Tibial artery (tissue), 4 donors: ENCODE data around the gene DPYSL3.

ENCODE experiments used
- DNase-seq, 2 donors: peaks; one replicate each; pipeline ENCODE4 v3.0.0-alpha.2; 2019
- H3K27ac ChIP-seq, 2 donors: fragments of 200-600 bp; sonication (generic) in 1 of 2; 1 replicate in 1 of 2; 2 replicates in 1 of 2; pipeline ENCODE4 v1.5.1; 2018 to 2019; ENCODE audit warnings: mild to moderate bottlenecking in 1 of 2
- H3K27me3 ChIP-seq, 2 donors: fragments of 200-600 bp; sonication (generic) in 1 of 2; one replicate each; pipeline versions ENCODE4 v1.5.1 to v1.6.0; 2016 to 2019
- H3K36me3 ChIP-seq, 3 donors: fragments of 200-600 bp; sonication (generic) in 2 of 3; one replicate each; pipeline ENCODE4 v1.5.1; 2016 to 2019; ENCODE audit warnings: mild to moderate bottlenecking in 2 of 3
- H3K4me1 ChIP-seq, 4 donors: fragments of 200-600 bp; sonication (generic) in 2 of 4; 1 replicate in 3 of 4; 2 replicates in 1 of 4; pipeline ENCODE4 v1.5.1; 2016 to 2019
- H3K4me3 ChIP-seq, 2 donors: fragments of 200-600 bp; sonication (generic) in 1 of 2; 1 replicate in 1 of 2; 2 replicates in 1 of 2; pipeline ENCODE4 v1.5.1; 2018 to 2019; ENCODE audit warnings: mild to moderate bottlenecking in 2 of 2
- H3K9me3 ChIP-seq, 3 donors: fragments of 200-600 bp; sonication (generic) in 1 of 3; one replicate each; pipeline ENCODE4 v1.5.1; 2016 to 2019
- CTCF ChIP-seq, 2 experiments: fragments of 200-600 bp in 1 of 2; fragments of 450-650 bp in 1 of 2; IDR thresholded peaks; one replicate each; pipeline ENCODE4 v1.5.1; 2017 to 2019; ENCODE audit warnings: antibody characterized with exemption in 2 of 2, mild to moderate bottlenecking in 1 of 2, moderate library complexity in 1 of 2
- intact Hi-C: fragments of 100-400 bp; cut with DNase I; formaldehyde crosslinking; loops from one replicate; pipeline ENCODE4 v1.15.0; 2023; ENCODE audit warnings: low total_unique reads

The DPYSL3 gene

GRCh38 chr5:147452165-147452811 lies 57.6 kb downstream of the DPYSL3 start:
- Histone ChIP-seq H3K27ac (peak overlapping the region; percentile 93 to 99), H3K36me3 (no peaks in the 10 kb centered on the region), H3K4me3 (peak overlapping the region; percentile 80 to 95), H3K4me1 (peaks cover 0 to 66% (median 44%) of the 10 kb centered on the region in 4 donors), H3K9me3 (no peaks in the 10 kb centered on the region), H3K27me3 (no peaks in the 10 kb centered on the region)
- TF ChIP-seq CTCF (IDR thresholded peaks at IDR 0.05): no peak
- peak in 1 of 2 donors; percentile 66 for DNase-seq
- intact Hi-C loops: loop anchor here (5.0 to 10.0 kb wide), 2 partner anchors 50 to 217 kb away; partner anchors contain the start of gene STK32A

- intact Hi-C loops: loop anchor here (5.0 to 10.0 kb wide), 2 partner anchors 49 to 216 kb away; partner anchors contain the start of gene STK32A
- Histone ChIP-seq H3K4me1 (peaks cover 0 to 75% (median 50%) of the 10 kb centered on the region in 4 donors), H3K9me3 (no peaks in the 10 kb centered on the region), H3K27ac (peak overlapping the region; percentile 93 to 99), H3K4me3 (peak overlapping the region; percentile 80 to 95), H3K36me3 (no peaks in the 10 kb centered on the region), H3K27me3 (no peaks in the 10 kb centered on the region)
- DNase-seq: no peak
- no peak for TF ChIP-seq CTCF (IDR thresholded peaks at IDR 0.05)
Measured at GRCh38 chr5:147451193-147451592, 58.7 kb downstream of the DPYSL3 start.

- intact Hi-C loops: loop anchor here (5.0 to 10.0 kb wide), 2 partner anchors 48 to 216 kb away; partner anchors contain the start of gene STK32A
- Histone ChIP-seq H3K27me3 (no peaks in the 10 kb centered on the region), H3K4me3 (no peak overlapping the region), H3K36me3 (no peaks in the 10 kb centered on the region), H3K9me3 (no peaks in the 10 kb centered on the region), H3K4me1 (peaks cover 0 to 75% (median 51%) of the 10 kb centered on the region in 4 donors), H3K27ac (peak overlapping the region; percentile 93 to 99)
- no peak for TF ChIP-seq CTCF (IDR thresholded peaks at IDR 0.05)
- DNase-seq: no peak
Measured at GRCh38 chr5:147450606-147451005, 59.3 kb downstream of the DPYSL3 start.

- Histone ChIP-seq H3K27ac (peak overlapping the region; percentile 93 to 99), H3K4me1 (peaks cover 0 to 76% (median 56%) of the 10 kb centered on the region in 4 donors), H3K9me3 (no peaks in the 10 kb centered on the region), H3K4me3 (no peak overlapping the region), H3K36me3 (no peaks in the 10 kb centered on the region), H3K27me3 (no peaks in the 10 kb centered on the region)
- intact Hi-C loops: no loop called here
- no peak for TF ChIP-seq CTCF (IDR thresholded peaks at IDR 0.05)
- DNase-seq: no peak
Measured at GRCh38 chr5:147448766-147449165, 61.1 kb downstream of the DPYSL3 start.

GRCh38 chr5:147446523-147446922 lies 63.3 kb downstream of the DPYSL3 start:
- Histone ChIP-seq H3K9me3 (no peaks in the 10 kb centered on the region), H3K4me1 (peaks cover 0 to 82% (median 54%) of the 10 kb centered on the region in 4 donors), H3K36me3 (no peaks in the 10 kb centered on the region), H3K27ac (peak overlapping the region; percentile 93 to 99), H3K27me3 (no peaks in the 10 kb centered on the region), H3K4me3 (no peak overlapping the region)
- TF ChIP-seq CTCF (IDR thresholded peaks at IDR 0.05): no peak
- intact Hi-C loops: no loop called here
- DNase-seq: no peak
